Endodermal cell (in vitro differentiated cells): ENCODE data around the gene IRGQ. TPM values are rescaled to one million over a fixed set of nuclear protein-coding genes. Genes with fewer than 3 reads are reported as not detected.
A peak's percentile ranks its signal among the peaks of the same experiment; 100 is the strongest.

Experiments
- DNase-seq: peaks from one replicate; pipeline ENCODE4 v3.0.0-alpha.2; 2017
- H3K27ac ChIP-seq: 2 replicates; pipeline ENCODE4 v1.5.1; 2013; ENCODE audit warnings: mild to moderate bottlenecking, low read depth, low read length, moderate library complexity
- H3K27me3 ChIP-seq: 2 replicates; pipeline ENCODE4 v1.6.1; 2013; ENCODE audit warnings: mild to moderate bottlenecking, low read length, moderate library complexity; ENCODE audit not compliant: insufficient read depth, control insufficient read depth, poor library complexity, severe bottlenecking
- H3K36me3 ChIP-seq: 2 replicates; pipeline ENCODE4 v1.7.0; 2013; ENCODE audit warnings: mild to moderate bottlenecking, low read length, moderate library complexity; ENCODE audit not compliant: control insufficient read depth, insufficient read depth
- H3K4me1 ChIP-seq: one replicate; pipeline ENCODE4 v1.7.0; 2013; ENCODE audit warnings: low read length; ENCODE audit not compliant: control insufficient read depth, insufficient read depth
- H3K4me3 ChIP-seq: 2 replicates; pipeline ENCODE4 v1.5.1; 2013; ENCODE audit warnings: mild to moderate bottlenecking, low read length, moderate library complexity
- H3K9ac ChIP-seq: 2 replicates; pipeline ENCODE4 v1.6.1; 2013; ENCODE audit warnings: mild to moderate bottlenecking, low read length, moderate library complexity; ENCODE audit not compliant: poor library complexity, severe bottlenecking; ENCODE audit errors: extremely low read depth
- H3K9me3 ChIP-seq: 2 replicates; pipeline ENCODE4 v1.6.1; 2013; ENCODE audit warnings: mild to moderate bottlenecking, low read length, moderate library complexity; ENCODE audit not compliant: control insufficient read depth
- H3K27ac Mint-ChIP-seq: 2 replicates; pipeline ENCODE4 v1.8.0; 2020; ENCODE audit warnings: mixed read lengths
- H3K27me3 Mint-ChIP-seq: 2 replicates; pipeline ENCODE4 v1.8.0; 2021; ENCODE audit warnings: mild to moderate bottlenecking, mixed read lengths; ENCODE audit not compliant: insufficient read depth
- H3K36me3 Mint-ChIP-seq: 2 replicates; pipeline ENCODE4 v1.8.0; 2020; ENCODE audit warnings: low read depth, mixed read lengths
- H3K4me1 Mint-ChIP-seq: 2 replicates; pipeline ENCODE4 v1.8.0; 2020; ENCODE audit warnings: mixed read lengths
- H3K4me3 Mint-ChIP-seq: 2 replicates; pipeline ENCODE4 v1.8.0; 2020; ENCODE audit warnings: mild to moderate bottlenecking, moderate library complexity, mixed read lengths
- H3K9me3 Mint-ChIP-seq: 2 replicates; pipeline ENCODE4 v1.8.0; 2020; ENCODE audit warnings: mild to moderate bottlenecking, mixed read lengths
- CTCF ChIP-seq: fragments of 200-600 bp; sonication (generic); conservative IDR thresholded peaks from 2 replicates; pipeline ENCODE4 v1.5.0; 2021; ENCODE audit warnings: antibody characterized with exemption, mild to moderate bottlenecking
- WGBS, 2 experiments: methylation state at CpG; one replicate each; pipeline versions ENCODE4 v1.1.5 to v1.1.7; 2013; ENCODE audit warnings: missing lambda C conversion rate in 2 of 2, mixed read lengths in 1 of 2; ENCODE audit not compliant: insufficient coverage in 1 of 2, insufficient read length in 1 of 2; 5-methylcytosine and 5-hydroxymethylcytosine counted together
- total RNA-seq, 2 donors: library from RNA; stranded (reverse); fragmentation: NEBNext Ultra II Directional in 1 of 2; extraction: Animal tissue kit (Norgen Biotek cat#: 25700) in 1 of 2; gene quantifications; 2 replicates in 1 of 2; 3 replicates in 1 of 2; pipeline ENCODE4 v1.2.1, GENCODE V29; 2021

The IRGQ gene
- total RNA-seq, 2 donors from 2014 or later = 39.7 to 46.0 TPM

DNA sequence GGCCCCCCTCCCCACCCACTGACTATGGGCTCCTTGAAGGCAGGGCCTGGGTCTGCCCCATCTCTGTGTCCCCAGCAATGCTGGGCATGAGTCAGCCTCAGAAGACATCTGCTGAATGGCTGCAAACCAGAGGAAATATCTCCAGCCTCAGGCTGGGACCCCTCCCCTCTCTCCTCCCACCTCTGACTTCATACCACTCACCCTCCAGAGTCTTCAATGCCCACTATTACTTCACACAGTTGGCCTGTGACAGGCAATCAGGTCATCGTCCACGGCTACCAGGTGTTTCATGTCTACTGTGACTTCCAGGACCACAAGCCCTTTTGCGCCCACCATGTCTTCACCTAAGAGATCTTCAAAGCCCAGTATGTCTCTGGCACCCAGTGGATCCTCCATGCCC lies 15.9 kb upstream of the IRGQ start, which contains the start of gene SRRM5:
Gene SRRM5 (plus strand): TSS at position 301 of the 400 bp plus-strand sequence. CDS start 34 bp downstream, at position 335.
- Mint-ChIP-seq H3K27me3 (no peaks in the 10 kb centered on the region), H3K36me3 (peaks cover 48% of the 10 kb centered on the region), H3K9me3 (no peaks in the 10 kb centered on the region), H3K4me1 (peaks cover 4% of the 10 kb centered on the region), H3K27ac (peak within 1 kb of the TSS; percentile 63), H3K4me3 (no peak within 1 kb of the TSS)
- Histone ChIP-seq H3K4me3 (no peak within 1 kb of the TSS), H3K9me3 (no peaks in the 10 kb centered on the region), H3K9ac (no peak within 1 kb of the TSS), H3K27ac (no peak within 1 kb of the TSS), H3K36me3 (peaks cover 44% of the 10 kb centered on the region), H3K27me3 (no peaks in the 10 kb centered on the region), H3K4me1 (no peaks in the 10 kb centered on the region)
- 94 to 95% methylated on average over 3 of the region's 3 CpGs for WGBS, 2 experiments
- no peak for DNase-seq
- TF ChIP-seq CTCF = no peak

DNA sequence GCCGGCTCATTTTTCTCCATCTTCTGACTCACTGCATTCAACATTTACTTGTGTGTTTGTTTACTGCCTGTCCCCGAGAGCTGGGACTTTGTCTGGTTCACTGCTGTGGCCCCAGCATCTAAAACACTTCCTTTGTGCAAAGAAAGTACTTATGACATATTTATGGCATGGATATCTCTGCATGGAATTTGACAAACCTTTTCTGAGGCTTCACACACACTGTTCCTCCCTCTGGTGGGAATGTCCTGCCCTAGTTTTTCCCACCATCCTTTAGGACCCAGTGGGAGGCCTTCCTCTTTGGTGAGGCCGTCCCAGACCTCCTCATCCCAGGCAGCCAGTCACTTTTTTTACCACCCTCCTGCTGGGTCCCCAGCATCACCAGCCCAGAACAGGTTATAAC lies 14.6 kb upstream of the IRGQ start:
- H3K27me3 ChIP-seq = no peaks in the 10 kb centered on the region
- peaks cover 55% of the 10 kb centered on the region for H3K36me3 Mint-ChIP-seq
- H3K9ac ChIP-seq = no peak overlapping the region
- no peak overlapping the region for H3K4me3 ChIP-seq
- no peaks in the 10 kb centered on the region for H3K9me3 Mint-ChIP-seq
- H3K27me3 Mint-ChIP-seq = no peaks in the 10 kb centered on the region
- WGBS, 2 experiments = 84 to 88% methylated on average over 3 of the region's 3 CpGs
- no peak overlapping the region for H3K4me3 Mint-ChIP-seq
- H3K27ac Mint-ChIP-seq = peak overlapping the region; percentile 63
- H3K9me3 ChIP-seq = no peaks in the 10 kb centered on the region
- peaks cover 54% of the 10 kb centered on the region for H3K36me3 ChIP-seq
- peaks cover 4% of the 10 kb centered on the region for H3K4me1 Mint-ChIP-seq
- no peak for TF ChIP-seq CTCF
- DNase-seq = peak; percentile 76
- no peak overlapping the region for H3K27ac ChIP-seq
- H3K4me1 ChIP-seq = no peaks in the 10 kb centered on the region

DNA sequence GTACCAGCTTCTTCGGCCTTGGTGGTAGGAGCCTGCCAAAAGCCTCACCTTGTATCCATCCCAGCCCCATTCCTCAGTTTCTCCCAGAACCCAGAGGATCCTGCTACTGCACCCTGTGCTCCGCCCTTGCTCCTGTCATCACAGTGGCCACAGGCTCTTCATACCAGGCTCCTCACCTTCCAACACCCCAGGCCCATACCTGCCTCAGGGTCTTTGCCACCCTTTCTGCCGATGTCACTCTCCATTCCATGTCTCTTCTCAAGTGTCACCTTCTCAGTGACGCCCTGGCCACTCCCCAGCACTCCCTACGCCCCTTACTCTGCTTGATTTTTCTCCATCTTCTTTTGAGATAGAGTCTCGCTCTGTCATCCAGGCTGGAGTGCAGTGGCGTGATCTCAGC lies 13.9 kb upstream of the IRGQ start:
- H3K36me3 Mint-ChIP-seq = peaks cover 56% of the 10 kb centered on the region
- no peak for TF ChIP-seq CTCF
- H3K27me3 Mint-ChIP-seq = no peaks in the 10 kb centered on the region
- H3K4me1 Mint-ChIP-seq = peaks cover 4% of the 10 kb centered on the region
- no peaks in the 10 kb centered on the region for H3K9me3 Mint-ChIP-seq
- no peaks in the 10 kb centered on the region for H3K9me3 ChIP-seq
- H3K27ac Mint-ChIP-seq = no peak overlapping the region
- no peaks in the 10 kb centered on the region for H3K4me1 ChIP-seq
- peaks cover 54% of the 10 kb centered on the region for H3K36me3 ChIP-seq
- no peak overlapping the region for H3K4me3 Mint-ChIP-seq
- H3K9ac ChIP-seq = no peak overlapping the region
- DNase-seq = no peak
- 82 to 98% methylated on average over 5 to 7 of the region's 7 CpGs for WGBS, 2 experiments
- no peak overlapping the region for H3K4me3 ChIP-seq
- H3K27ac ChIP-seq = no peak overlapping the region
- H3K27me3 ChIP-seq = no peaks in the 10 kb centered on the region
